GM12873 (cell line): ENCODE results near the gene TBX1.

Experiments used
- CTCF ChIP-seq: IDR thresholded peaks from 2 replicates; pipeline ENCODE4 v1.5.1; 2012; ENCODE audit warnings: low read depth, mild to moderate bottlenecking, moderate library complexity, low read length, control low read depth; ENCODE audit not compliant: insufficient read depth; ENCODE audit errors: missing control alignments

TBX1 gene

GRCh38 chr22:19753090-19753842, 7.3 kb upstream of the TBX1 start:
- TF ChIP-seq CTCF, result peak; percentile 29

DNA sequence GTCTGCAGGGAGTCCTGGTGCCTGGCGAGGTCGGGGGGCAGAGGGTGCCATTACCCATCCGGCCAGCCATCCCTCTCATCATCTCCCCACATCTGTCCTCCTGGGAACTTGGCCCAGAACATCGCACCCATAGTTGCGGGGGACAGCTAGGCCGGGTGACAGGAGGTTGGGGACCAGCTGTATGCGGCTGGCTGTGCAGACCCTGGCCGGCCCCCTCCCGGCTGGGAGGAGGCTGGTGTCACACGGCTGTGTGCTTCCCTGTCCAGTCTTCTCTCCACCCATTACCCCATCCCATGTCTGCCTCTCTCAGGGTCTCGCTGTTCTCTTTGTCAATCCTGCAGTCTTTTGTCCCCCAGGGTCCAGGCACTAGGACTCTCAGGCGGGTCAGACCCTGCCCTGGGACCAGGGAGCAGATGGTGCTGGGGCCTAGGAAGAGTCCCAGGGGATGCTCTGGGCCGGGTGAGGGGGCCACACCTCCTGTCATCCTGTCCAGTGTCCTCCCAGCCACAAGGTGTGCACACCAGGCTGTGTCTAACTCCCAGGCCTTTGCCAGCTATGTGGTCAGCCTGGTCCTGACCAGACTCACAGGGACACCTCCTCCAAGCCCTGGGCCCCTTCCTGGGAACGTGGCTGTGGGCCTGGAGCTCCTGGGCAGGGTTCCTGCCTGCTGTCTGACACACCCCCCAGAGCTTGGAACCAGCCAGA, 6.4 kb upstream of the TBX1 start:
- TF ChIP-seq CTCF, result no peak

GRCh38 chr22:19754701-19755144, 5.9 kb upstream of the TBX1 start:
- TF ChIP-seq CTCF, result no peak

DNA sequence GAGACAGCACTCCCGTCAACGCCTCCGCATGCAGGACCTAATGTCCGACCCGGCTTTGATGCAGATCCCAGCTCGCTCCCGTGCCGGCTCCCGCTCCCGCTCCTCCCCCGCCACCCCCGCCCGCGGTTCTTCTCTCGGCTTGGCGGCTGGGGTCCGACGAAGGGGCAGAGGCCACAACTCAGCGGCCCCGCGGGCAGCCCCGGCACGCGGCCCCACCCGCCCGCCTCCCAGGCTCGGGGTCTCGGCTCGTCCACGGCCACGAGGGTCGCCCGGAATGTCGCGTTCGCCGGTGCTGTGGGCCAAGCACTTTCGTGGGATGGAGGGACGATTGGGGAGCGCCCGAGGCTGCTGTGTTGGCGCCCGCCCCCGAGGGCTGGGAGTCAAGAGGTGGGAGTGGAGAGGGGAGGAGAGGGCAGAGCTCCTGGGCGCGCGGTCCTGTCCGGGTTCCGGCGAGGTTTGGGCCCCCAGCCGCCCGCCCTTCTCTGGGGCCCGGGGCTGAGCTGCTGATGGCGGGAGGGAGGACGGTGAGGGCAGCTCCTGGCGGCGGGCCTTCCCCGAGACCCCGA, 5.3 kb upstream of the TBX1 start:
- TF ChIP-seq CTCF, result no peak

- TF ChIP-seq CTCF, result no peak
Observed at GRCh38 chr22:19755722-19756287, 4.8 kb upstream of the TBX1 start.

DNA sequence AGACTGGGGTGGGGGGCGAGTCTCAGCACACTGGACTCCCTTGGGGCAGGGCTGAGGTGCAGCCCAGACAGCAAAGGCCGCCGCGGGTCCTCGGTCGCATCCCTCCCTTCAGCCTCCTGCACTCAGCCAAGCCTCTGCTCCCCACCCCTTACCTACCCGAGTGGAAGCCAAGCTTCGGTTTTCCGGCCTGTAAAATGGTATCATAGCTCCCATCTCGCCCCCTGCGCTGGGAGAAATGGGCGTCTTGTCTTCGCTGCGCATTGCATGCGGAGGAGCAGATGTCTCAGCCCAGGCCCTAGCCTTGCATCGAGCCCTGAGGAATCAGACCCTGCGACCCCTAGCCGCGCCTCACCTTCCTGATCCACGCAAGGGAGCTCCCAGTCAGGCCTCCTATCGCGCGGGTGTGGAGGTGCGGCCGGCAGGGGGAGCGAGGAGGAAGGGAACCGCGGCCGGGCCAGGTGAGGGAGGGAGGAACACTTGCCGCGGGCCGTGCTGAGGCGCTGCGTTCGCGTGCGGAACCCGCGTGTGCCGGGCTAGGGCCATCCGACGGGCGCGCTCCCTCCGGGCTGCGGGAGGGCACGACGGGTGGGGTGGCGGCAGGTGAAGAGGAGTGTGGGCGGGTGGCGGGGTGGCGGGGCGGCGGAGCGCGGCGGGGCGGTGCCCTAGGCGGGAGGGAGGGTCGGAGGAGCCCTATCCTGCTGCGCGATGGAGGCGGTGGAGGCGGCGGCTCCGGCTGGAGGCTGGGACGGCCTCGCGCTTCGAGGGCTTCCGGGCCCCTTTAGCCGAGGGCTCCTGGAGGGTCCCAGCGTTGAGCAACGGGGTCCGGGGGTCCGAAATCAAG, 4.1 kb upstream of the TBX1 start:
- TF ChIP-seq CTCF, result peak; percentile 59
